ENCODE data around the gene TTLL4. TPM values are rescaled to one million over a fixed set of nuclear protein-coding genes. Genes with fewer than 3 reads are reported as not detected.
A peak's percentile ranks its signal among the peaks of the same experiment; 100 is the strongest.

TTLL4 gene
- total RNA-seq, 4 donors from 2014 or later, result 4.4 to 16.2 (median 6.4) TPM

- H3K9me3 ChIP-seq, result no peaks in the 10 kb centered on the region
- H3K4me3 ChIP-seq, result no peak overlapping the region
- ATAC-seq (no peak), DNase-seq (no peak)
- intact Hi-C loops (cut with DNase I; ENCODE audit: low total_unique reads) (loop anchor here (5.0 kb wide), 1 partner anchor 43 kb away; no protein-coding TSS in a partner anchor), in situ Hi-C loops (cut with MboI; ENCODE audit: low sequenced_read_pairs in 4 of 4) (no loop called here)
- no peaks in the 10 kb centered on the region for H3K27me3 ChIP-seq
- peaks cover 0 to 18% of the 10 kb centered on the region in 2 donors for H3K36me3 ChIP-seq
- peaks cover 0 to 7% of the 10 kb centered on the region in 2 donors for H3K4me1 ChIP-seq
- TF ChIP-seq CTCF (IDR thresholded peaks at IDR 0.05 in 4 of 5, conservative IDR thresholded peaks at IDR 0.05 in 1 of 5), result no peak
- TF ChIP-seq POLR2A (IDR thresholded peaks at IDR 0.05), result no peak
- peak overlapping the region in 1 of 4 donors; percentile 28 for H3K27ac ChIP-seq
Observed at GRCh38 chr2:218734190-218734975, 23.7 kb downstream of the TTLL4 start.

- H3K27ac ChIP-seq, result no peak overlapping the region
- no peaks in the 10 kb centered on the region for H3K9me3 ChIP-seq
- DNase-seq (no peak), ATAC-seq (no peak)
- intact Hi-C loops (cut with DNase I; ENCODE audit: low total_unique reads), result no loop called here
- H3K4me1 ChIP-seq, result peaks cover 0 to 4% of the 10 kb centered on the region in 2 donors
- H3K27me3 ChIP-seq, result no peaks in the 10 kb centered on the region
- no peak overlapping the region for H3K4me3 ChIP-seq
- TF ChIP-seq POLR2A (IDR thresholded peaks at IDR 0.05) (no peak), CTCF (IDR thresholded peaks at IDR 0.05 in 4 of 5, conservative IDR thresholded peaks at IDR 0.05 in 1 of 5) (no peak)
- in situ Hi-C loops (cut with MboI; ENCODE audit: low sequenced_read_pairs in 4 of 4), result no loop called here
- H3K36me3 ChIP-seq, result peaks cover 0 to 30% of the 10 kb centered on the region in 2 donors
Observed at GRCh38 chr2:218736531-218736930, 25.9 kb downstream of the TTLL4 start.

- DNase-seq (no peak), ATAC-seq (no peak)
- no peak overlapping the region for H3K4me3 ChIP-seq
- in situ Hi-C loops (cut with MboI; ENCODE audit: low sequenced_read_pairs in 4 of 4), result no loop called here
- H3K36me3 ChIP-seq, result peaks cover 0 to 38% of the 10 kb centered on the region in 2 donors
- TF ChIP-seq POLR2A (IDR thresholded peaks at IDR 0.05), result no peak
- no peak for TF ChIP-seq CTCF (IDR thresholded peaks at IDR 0.05 in 4 of 5, conservative IDR thresholded peaks at IDR 0.05 in 1 of 5)
- H3K4me1 ChIP-seq, result no peaks in the 10 kb centered on the region
- H3K27me3 ChIP-seq, result no peaks in the 10 kb centered on the region
- no peaks in the 10 kb centered on the region for H3K9me3 ChIP-seq
- H3K27ac ChIP-seq, result no peak overlapping the region
- intact Hi-C loops (cut with DNase I; ENCODE audit: low total_unique reads), result no loop called here
Observed at GRCh38 chr2:218743068-218743467, 32.4 kb downstream of the TTLL4 start.

- in situ Hi-C loops (cut with MboI; ENCODE audit: low sequenced_read_pairs in 4 of 4), result no loop called here
- peaks cover 0 to 42% of the 10 kb centered on the region in 2 donors for H3K36me3 ChIP-seq
Observed at GRCh38 chr2:218744615-218745014, 34.0 kb downstream of the TTLL4 start.

More at GRCh38 chr2:218744615-218745014, 34.0 kb downstream of the TTLL4 start:
- DNase-seq, result no peak
- Histone ChIP-seq H3K27ac (no peak overlapping the region), H3K4me1 (no peaks in the 10 kb centered on the region), H3K4me3 (no peak overlapping the region), H3K9me3 (no peaks in the 10 kb centered on the region), H3K27me3 (no peaks in the 10 kb centered on the region)
- TF ChIP-seq CTCF (IDR thresholded peaks at IDR 0.05 in 4 of 5, conservative IDR thresholded peaks at IDR 0.05 in 1 of 5), result no peak
- no peak for TF ChIP-seq POLR2A (IDR thresholded peaks at IDR 0.05)
- intact Hi-C loops (cut with DNase I; ENCODE audit: low total_unique reads), result no loop called here
- no peak for ATAC-seq

Measured in gastrocnemius medialis (tissue), 4 donors.